HG02623 (cell line): ENCODE data around the gene NUDT4B.
"Not testable (repeated sequence)": the region's sequence is repeated elsewhere in the genome, so short reads cannot be mapped to it uniquely, and the experiment has no call there.

Source experiments
- ATAC-seq: cut with Tn5 transposase; IDR thresholded peaks from one replicate; pipeline ENCODE4 v1.9.1; 2021; ENCODE audit warnings: moderate library complexity; ENCODE audit not compliant: unreplicated experiment

NUDT4B gene

GRCh38 chr1:148793762-148794332, 45.3 kb downstream of the NUDT4B start:
- not testable (repeated sequence) for ATAC-seq
